GM13977 (cell line): Measurements from ENCODE around the gene IGF1.
"Not testable (repeated sequence)": the region's sequence is repeated elsewhere in the genome, so short reads cannot be mapped to it uniquely, and the experiment has no call there.

ENCODE experiments used
- DNase-seq: peaks from one replicate; pipeline ENCODE4 v3.0.0; 2012; ENCODE audit warnings: low spot score
- CTCF ChIP-seq: IDR thresholded peaks from 2 replicates; pipeline ENCODE4 v1.5.1; 2012; ENCODE audit warnings: mild to moderate bottlenecking, control low read depth; ENCODE audit not compliant: insufficient read depth; ENCODE audit errors: extremely low read depth, missing control alignments
- in situ Hi-C: fragments of 300-500 bp; cut with MboI; formaldehyde crosslinking; loops from one replicate; pipeline ENCODE4 v1.12.0; 2022; ENCODE audit warnings: low sequenced_read_pairs, low pct_unique_long_range_greater_than_20kb, mixed read lengths, inconsistent platforms; ENCODE audit not compliant: unreplicated experiment

Gene IGF1

DNA sequence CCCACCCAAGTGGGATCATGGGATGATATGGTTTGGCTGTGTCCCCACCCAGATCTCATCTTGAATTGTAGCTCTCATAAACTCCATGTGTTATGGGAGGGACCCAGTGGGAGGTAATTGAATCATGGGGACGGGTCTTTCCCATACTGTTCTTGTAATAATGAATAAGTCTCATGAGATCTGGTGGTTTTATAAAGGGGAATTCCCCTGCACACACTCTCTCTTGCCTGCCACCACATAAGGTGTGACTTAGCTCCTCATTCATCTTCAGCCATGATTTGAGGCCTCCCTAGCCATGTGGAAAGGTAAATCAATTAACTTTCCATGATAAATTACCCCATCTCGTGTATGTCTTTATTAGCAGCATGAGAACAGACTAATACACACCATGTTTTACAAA, 109.2 kb downstream of the IGF1 start:
- TF ChIP-seq CTCF, result no peak
- DNase-seq, result no peak
- in situ Hi-C loops, result loop anchor here (25.0 kb wide), 1 partner anchor 1191 kb away; no protein-coding TSS in a partner anchor

DNA sequence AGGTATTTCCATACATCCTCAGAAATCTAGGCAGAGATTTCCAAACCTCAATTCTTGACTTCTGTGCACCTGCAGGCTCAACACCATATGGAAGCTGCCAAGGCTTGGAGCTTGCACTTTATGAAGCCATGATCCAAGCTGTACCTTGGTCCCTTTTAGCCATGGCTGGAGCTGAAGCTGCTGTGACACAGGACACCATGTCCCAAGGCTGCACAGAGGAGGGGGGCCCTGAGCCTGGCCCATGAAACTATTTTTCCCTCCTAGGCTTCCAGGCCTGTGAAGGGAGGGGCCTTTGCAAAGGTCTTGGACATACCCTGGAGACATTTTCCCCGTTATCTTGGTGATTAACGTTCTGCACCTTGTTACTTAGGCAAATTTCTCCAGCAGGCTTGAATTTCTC, 110.5 kb downstream of the IGF1 start:
- no peak for DNase-seq
- in situ Hi-C loops, result loop anchor here (25.0 kb wide), 1 partner anchor 1192 kb away; no protein-coding TSS in a partner anchor
- TF ChIP-seq CTCF, result no peak

DNA sequence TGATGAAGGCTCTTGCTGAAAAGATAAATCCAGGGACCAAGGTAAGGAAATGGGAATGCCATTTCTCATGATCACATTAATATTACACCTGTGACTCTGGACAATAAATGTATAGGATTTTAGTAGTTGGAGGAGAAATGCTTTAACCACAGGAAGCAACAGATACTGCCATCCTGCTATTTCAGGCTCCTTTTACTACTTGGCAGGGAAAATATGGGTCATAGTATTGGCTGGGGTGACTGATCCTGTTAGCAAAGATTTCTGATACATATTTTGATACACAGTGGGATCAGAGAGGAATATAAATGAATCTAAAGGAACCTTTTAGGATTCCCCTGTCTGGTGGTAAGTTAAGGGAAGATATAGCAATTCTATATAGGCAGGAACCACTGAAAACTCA, 115.0 kb downstream of the IGF1 start:
- in situ Hi-C loops, result loop anchor here (25.0 kb wide), 1 partner anchor 1197 kb away; no protein-coding TSS in a partner anchor
- no peak for TF ChIP-seq CTCF

DNA sequence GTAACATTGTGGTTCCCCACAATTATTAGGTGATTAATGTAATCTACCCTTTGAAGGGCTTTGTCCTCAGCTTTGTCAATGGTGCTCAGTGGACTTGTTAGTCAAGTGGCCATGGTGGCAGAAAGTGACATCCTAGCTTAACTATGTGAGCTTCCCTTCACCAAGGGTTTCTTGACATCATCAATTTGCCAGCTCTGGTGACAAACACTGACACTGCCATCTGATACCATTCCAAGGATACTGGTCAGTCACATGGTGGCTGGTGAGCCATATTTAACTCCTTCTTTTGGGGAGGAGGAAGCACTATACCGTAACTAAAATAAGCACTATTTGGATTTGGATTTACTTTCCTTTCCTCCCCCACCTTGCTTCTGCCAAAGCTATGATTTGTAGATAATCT, 115.7 kb downstream of the IGF1 start:
- no peak for DNase-seq
- in situ Hi-C loops, result loop anchor here (25.0 kb wide), 1 partner anchor 1198 kb away; no protein-coding TSS in a partner anchor
- no peak for TF ChIP-seq CTCF

More for the DNA sequence above, 115.0 kb downstream of the IGF1 start:
- no peak for DNase-seq

- no peak for TF ChIP-seq CTCF
- no peak for DNase-seq
- in situ Hi-C loops, result loop anchor here (25.0 kb wide), 1 partner anchor 1206 kb away; no protein-coding TSS in a partner anchor
Observed at GRCh38 chr12:102356690-102357089, 123.7 kb downstream of the IGF1 start.

DNA sequence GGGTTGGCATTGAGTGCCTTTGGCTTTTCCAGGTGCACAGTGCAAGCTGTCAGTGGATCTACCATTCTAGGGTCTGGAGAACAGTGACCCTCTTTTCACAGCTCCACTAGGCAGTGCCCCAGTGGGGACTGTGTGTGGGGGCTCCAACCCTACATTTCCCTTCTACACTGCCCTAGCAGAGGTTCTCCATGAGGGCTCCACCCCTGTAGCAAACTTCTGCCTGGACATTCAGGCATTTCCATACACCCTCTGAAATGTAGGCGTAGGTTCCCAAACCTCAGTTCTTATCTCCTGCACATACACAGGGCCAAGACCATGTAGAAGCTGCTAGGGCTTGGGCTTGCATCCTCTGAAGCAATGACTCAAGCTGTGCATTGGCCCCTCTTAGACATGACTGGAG, 126.1 kb downstream of the IGF1 start:
- not testable (repeated sequence) for DNase-seq
- in situ Hi-C loops, result loop anchor here (25.0 kb wide), 1 partner anchor 1208 kb away; no protein-coding TSS in a partner anchor

- in situ Hi-C loops, result loop anchor here (25.0 kb wide), 1 partner anchor 1211 kb away; no protein-coding TSS in a partner anchor
- DNase-seq, result no peak
- no peak for TF ChIP-seq CTCF
Observed at GRCh38 chr12:102351322-102351721, 129.0 kb downstream of the IGF1 start.
